Measurements from ENCODE around the gene SLC16A12. TPM values are rescaled to one million over a fixed set of nuclear protein-coding genes. Genes with fewer than 3 reads are reported as not detected.

The SLC16A12 gene
- total and polyA plus RNA-seq, 2 donors (not counting 3 experiments of a cell fraction or from before 2014, with no cell fraction given) = not detected

- Histone ChIP-seq H3K4me3 (replicated peaks in 1 of 3; ENCODE audit: insufficient read depth in 1 of 3, low read depth in 1 of 3, low read length in 3 of 3) (no peak overlapping the region), H3K4me1 (ENCODE audit: control insufficient read depth, extremely low read depth, insufficient read depth, low read length) (no peaks in the 10 kb centered on the region), H4K20me1 (replicated peaks; ENCODE audit: control insufficient read depth, extremely low read depth, insufficient read depth, low read length) (no peaks in the 10 kb centered on the region), H2AFZ (ENCODE audit: low read depth, low read length) (no peak overlapping the region), H3K4me2 (ENCODE audit: insufficient read depth, low read length) (no peak overlapping the region), H3K36me3 (ENCODE audit: control insufficient read depth in 2 of 2, extremely low read depth in 1 of 2, insufficient read depth in 2 of 2, low read length in 2 of 2) (no peaks in the 10 kb centered on the region), H3K9me3 (replicated peaks; ENCODE audit: control insufficient read depth, insufficient read depth, low read length) (no peaks in the 10 kb centered on the region), H3K9ac (replicated peaks; ENCODE audit: extremely low read depth, insufficient read depth, low read length) (no peak overlapping the region), H3K27me3 (ENCODE audit: control insufficient read depth in 2 of 2, insufficient read depth in 2 of 2, low read length in 2 of 2) (no peaks in the 10 kb centered on the region), H3K79me2 (ENCODE audit: control insufficient read depth, insufficient read depth, low read length) (no peaks in the 10 kb centered on the region), H3K9me1 (replicated peaks; ENCODE audit: control insufficient read depth, extremely low read depth, insufficient read depth, low read length) (no peaks in the 10 kb centered on the region), H3K27ac (ENCODE audit: insufficient read depth, low read depth, low read length) (no peak overlapping the region)
- CTCF ChIA-PET = no interaction called here
- BruUV-seq (replicated peaks) = no TSS peak
- dilution Hi-C loops (cut with MboI; ENCODE audit: extremely low pct_ligation_motif_present, low sequenced_read_pairs) = no loop called here
- FAIRE-seq (no peak), DNase-seq (ENCODE audit: low read depth, low spot score) (no peak)
- no peak for TF ChIP-seq FOS (IDR thresholded peaks at IDR 0.05; ENCODE audit: borderline replicate concordance, insufficient read depth, low read length)
- no peak for TF ChIP-seq POLR2AphosphoS5 (IDR thresholded peaks at IDR 0.05; ENCODE audit: insufficient read depth, low read depth, low read length)
- no peak for TF ChIP-seq MAX (IDR thresholded peaks at IDR 0.05; ENCODE audit: insufficient read depth, insufficient read length)
- no peak for TF ChIP-seq MYC (IDR thresholded peaks at IDR 0.05; ENCODE audit: low read depth, low read length)
- TF ChIP-seq POLR2A (IDR thresholded peaks at IDR 0.05; ENCODE audit: low read depth, low read length) = no peak
- TF ChIP-seq JUN (IDR thresholded peaks at IDR 0.05; ENCODE audit: borderline replicate concordance, insufficient read depth, insufficient read length, low read depth) = no peak
- no peak for TF ChIP-seq CTCF (IDR thresholded peaks at IDR 0.05; ENCODE audit: extremely low read depth in 1 of 2, insufficient read depth in 1 of 2, low read depth in 1 of 2, low read length in 2 of 2)
- no peak for TF ChIP-seq EZH2 (IDR thresholded peaks at IDR 0.05; ENCODE audit: borderline replicate concordance, low read depth, low read length, severe bottlenecking)
- TF ChIP-seq GATA2 (IDR thresholded peaks at IDR 0.05; ENCODE audit: insufficient read depth, insufficient read length, low read depth, low read length) = no peak
- intact Hi-C loops (cut with micrococcal nuclease) = no loop called here
- POLR2A ChIA-PET = no interaction called here
Measured at GRCh38 chr10:89504691-89505090, 30.7 kb downstream of the SLC16A12 start.

Measured in endothelial cell of umbilical vein (primary cell).